OCI-LY1 (cell line): ENCODE measurements around the gene NEK4.

Source experiments
- H2AFZ ChIP-seq: fragments of 200-600 bp; sonication (generic), shearing (Covaris generic); 2 replicates; pipeline ENCODE4 v1.6.0; 2014; ENCODE audit warnings: antibody characterized with exemption, mild to moderate bottlenecking, low read length
- H3F3A ChIP-seq: fragments of 200-600 bp; sonication (generic), shearing (Covaris generic); 2 replicates; pipeline ENCODE4 v1.6.0; 2014; ENCODE audit warnings: mild to moderate bottlenecking, antibody characterized with exemption, low read length, moderate library complexity; ENCODE audit not compliant: insufficient read depth
- H3K27ac ChIP-seq: fragments of 200-600 bp; sonication (generic); 2 replicates; pipeline ENCODE4 v1.5.1; 2014; ENCODE audit warnings: low read length, mixed run types, mild to moderate bottlenecking, low read depth; ENCODE audit not compliant: poor library complexity, severe bottlenecking
- H3K27me3 ChIP-seq: fragments of 200-600 bp; sonication (generic); 2 replicates; pipeline ENCODE4 v1.6.0; 2014; ENCODE audit warnings: antibody characterized with exemption, mild to moderate bottlenecking, low read length, moderate library complexity; ENCODE audit not compliant: insufficient read depth
- H3K36me3 ChIP-seq: fragments of 200-600 bp; sonication (generic); 2 replicates; pipeline ENCODE4 v1.6.1; 2014; ENCODE audit warnings: mild to moderate bottlenecking, antibody characterized with exemption, low read length, moderate library complexity, mixed read lengths; ENCODE audit not compliant: insufficient read depth
- H3K4me1 ChIP-seq: fragments of 200-600 bp; sonication (generic); 2 replicates; pipeline ENCODE4 v1.5.1; 2014; ENCODE audit warnings: mild to moderate bottlenecking, low read length, moderate library complexity; ENCODE audit not compliant: insufficient read depth, severe bottlenecking
- H3K4me2 ChIP-seq: fragments of 200-600 bp; sonication (generic), shearing (Covaris generic); 2 replicates; pipeline ENCODE4 v1.6.1; 2014; ENCODE audit warnings: low read length
- H3K4me3 ChIP-seq: fragments of 200-600 bp; sonication (generic); 2 replicates; pipeline ENCODE4 v1.5.1; 2014; ENCODE audit warnings: low read length, low read depth, mild to moderate bottlenecking, mixed read lengths; ENCODE audit not compliant: poor library complexity, severe bottlenecking
- H3K79me2 ChIP-seq: fragments of 200-600 bp; shearing (Covaris generic); 2 replicates; pipeline ENCODE4 v1.6.1; 2016; ENCODE audit warnings: mixed run types, low read length, mixed read lengths; ENCODE audit not compliant: insufficient read depth
- H3K9ac ChIP-seq: fragments of 200-600 bp; sonication (generic), shearing (Covaris generic); 2 replicates; pipeline ENCODE4 v1.6.1; 2014; ENCODE audit warnings: mild to moderate bottlenecking, low read length, mixed read lengths
- H3K9me2 ChIP-seq: fragments of 200-600 bp; sonication (generic), shearing (Covaris generic); 2 replicates; pipeline ENCODE4 v1.6.1; 2014; ENCODE audit warnings: low read depth, mild to moderate bottlenecking, low read length, mixed read lengths
- H3K9me3 ChIP-seq: fragments of 200-600 bp; shearing (Covaris generic); 2 replicates; pipeline ENCODE4 v1.6.1; 2014; ENCODE audit warnings: low read length, mixed read lengths
- H4K20me1 ChIP-seq: fragments of 200-600 bp; sonication (generic), shearing (Covaris generic); 2 replicates; pipeline ENCODE4 v1.6.0; 2016; ENCODE audit warnings: mild to moderate bottlenecking, low read length; ENCODE audit not compliant: insufficient read depth
- EZH2 ChIP-seq: fragments of 200-600 bp; sonication (generic), shearing (Covaris generic); IDR thresholded peaks from 2 replicates; pipeline ENCODE4 v1.8.0; 2017; ENCODE audit warnings: borderline replicate concordance, mixed run types, mild to moderate bottlenecking, antibody characterized with exemption, low read length, moderate library complexity, mixed read lengths
- TF ChIP-seq, protein P1 (sequence below): fragments of 200-600 bp; sonication (generic), shearing (Covaris generic); IDR thresholded peaks from 2 replicates; pipeline ENCODE4 v1.5.1; 2017; ENCODE audit warnings: mild to moderate bottlenecking, antibody characterized with exemption, low read length, moderate library complexity, mixed read lengths

NEK4 gene

DNA sequence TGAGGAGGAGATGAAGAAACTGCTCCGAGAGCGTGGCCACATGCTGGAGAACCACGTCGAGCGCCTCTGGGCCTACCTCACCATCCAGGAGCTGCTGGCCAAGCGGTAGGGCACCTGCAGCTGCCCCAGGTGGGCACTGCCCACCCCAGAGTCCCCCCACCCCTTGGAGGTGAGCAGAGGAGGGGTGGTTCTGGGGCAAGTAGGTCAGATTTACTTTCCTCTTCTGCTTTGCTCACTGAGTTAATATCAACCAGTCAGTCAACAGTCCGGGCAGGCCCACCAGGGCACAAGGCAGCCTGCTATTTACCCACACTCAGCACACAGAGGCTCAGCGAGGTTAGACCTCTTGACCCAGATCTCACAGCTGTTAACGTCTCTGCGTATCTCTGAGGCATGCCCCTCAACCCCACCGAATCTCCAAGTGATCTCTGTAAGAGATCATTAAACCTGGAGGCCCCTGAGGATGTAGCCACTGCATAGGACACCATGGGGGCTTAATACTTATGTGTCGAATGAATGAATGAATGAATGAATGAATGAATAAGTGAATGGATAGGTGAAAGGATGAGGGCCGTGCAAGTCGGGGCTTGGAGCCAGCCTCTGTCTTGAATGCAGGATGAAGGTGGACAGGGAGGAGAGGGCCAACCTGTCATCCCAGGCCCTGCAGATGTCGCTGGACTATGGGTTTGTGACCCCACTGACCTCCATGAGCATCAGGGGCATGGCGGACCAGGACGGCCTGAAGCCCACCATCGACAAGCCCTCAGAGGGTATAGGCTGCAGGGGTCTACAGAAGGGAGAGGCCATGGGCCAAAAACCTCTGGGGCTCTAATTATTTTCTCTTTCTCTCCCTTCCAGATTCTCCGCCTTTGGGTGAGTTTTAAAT lies 15.8 kb upstream of the NEK4 start:
- Histone ChIP-seq H3K4me2 (no peak overlapping the region), H3K4me3 (no peak overlapping the region), H3K9ac (no peak overlapping the region), H3K36me3 (no peaks in the 10 kb centered on the region), H3K9me2 (no peaks in the 10 kb centered on the region), H2AFZ (no peak overlapping the region), H3K4me1 (no peaks in the 10 kb centered on the region), H3K79me2 (no peaks in the 10 kb centered on the region), H3K9me3 (no peaks in the 10 kb centered on the region), H4K20me1 (no peaks in the 10 kb centered on the region), H3K27ac (no peak overlapping the region), H3K27me3 (no peaks in the 10 kb centered on the region), H3F3A (no peaks in the 10 kb centered on the region)
- TF ChIP-seq, protein P1, sequence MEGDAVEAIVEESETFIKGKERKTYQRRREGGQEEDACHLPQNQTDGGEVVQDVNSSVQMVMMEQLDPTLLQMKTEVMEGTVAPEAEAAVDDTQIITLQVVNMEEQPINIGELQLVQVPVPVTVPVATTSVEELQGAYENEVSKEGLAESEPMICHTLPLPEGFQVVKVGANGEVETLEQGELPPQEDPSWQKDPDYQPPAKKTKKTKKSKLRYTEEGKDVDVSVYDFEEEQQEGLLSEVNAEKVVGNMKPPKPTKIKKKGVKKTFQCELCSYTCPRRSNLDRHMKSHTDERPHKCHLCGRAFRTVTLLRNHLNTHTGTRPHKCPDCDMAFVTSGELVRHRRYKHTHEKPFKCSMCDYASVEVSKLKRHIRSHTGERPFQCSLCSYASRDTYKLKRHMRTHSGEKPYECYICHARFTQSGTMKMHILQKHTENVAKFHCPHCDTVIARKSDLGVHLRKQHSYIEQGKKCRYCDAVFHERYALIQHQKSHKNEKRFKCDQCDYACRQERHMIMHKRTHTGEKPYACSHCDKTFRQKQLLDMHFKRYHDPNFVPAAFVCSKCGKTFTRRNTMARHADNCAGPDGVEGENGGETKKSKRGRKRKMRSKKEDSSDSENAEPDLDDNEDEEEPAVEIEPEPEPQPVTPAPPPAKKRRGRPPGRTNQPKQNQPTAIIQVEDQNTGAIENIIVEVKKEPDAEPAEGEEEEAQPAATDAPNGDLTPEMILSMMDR, result no peak
- TF ChIP-seq EZH2, result no peak

DNA sequence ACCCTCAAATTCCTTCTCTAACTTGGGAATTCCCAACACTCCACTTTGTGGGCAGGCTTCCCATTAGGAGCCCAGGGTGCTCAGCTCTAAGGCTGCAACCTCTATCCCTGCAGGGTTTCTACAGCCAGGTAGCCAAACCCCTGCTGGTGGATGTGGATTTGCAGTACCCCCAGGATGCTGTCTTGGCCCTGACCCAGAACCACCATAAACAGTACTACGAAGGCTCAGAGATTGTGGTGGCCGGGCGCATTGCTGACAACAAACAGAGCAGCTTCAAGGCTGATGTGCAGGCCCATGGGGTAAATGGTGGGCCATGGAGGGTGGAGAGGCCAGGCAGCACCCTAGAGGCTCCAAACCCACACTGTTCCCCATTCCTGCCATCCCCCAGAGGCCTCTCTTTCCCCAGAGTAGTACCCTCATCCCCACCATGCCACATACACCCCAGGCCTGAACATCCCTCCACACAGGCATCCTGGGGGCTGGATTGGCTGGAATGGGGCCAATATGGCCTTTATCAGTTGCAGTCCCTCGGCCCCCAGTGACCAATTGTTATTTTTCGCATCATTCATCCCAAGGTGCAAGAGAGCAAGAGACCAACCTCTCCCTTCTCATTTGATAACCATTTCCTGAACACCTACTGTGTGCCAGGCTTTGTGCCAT lies 14.3 kb upstream of the NEK4 start:
- Histone ChIP-seq H3K36me3 (no peaks in the 10 kb centered on the region), H3F3A (no peaks in the 10 kb centered on the region), H3K9me2 (no peaks in the 10 kb centered on the region), H3K9me3 (no peaks in the 10 kb centered on the region), H3K9ac (no peak overlapping the region), H3K4me1 (no peaks in the 10 kb centered on the region), H3K4me3 (no peak overlapping the region), H3K27me3 (no peaks in the 10 kb centered on the region), H2AFZ (no peak overlapping the region), H3K27ac (no peak overlapping the region), H3K79me2 (no peaks in the 10 kb centered on the region), H4K20me1 (no peaks in the 10 kb centered on the region), H3K4me2 (no peak overlapping the region)
- TF ChIP-seq, protein P1, result no peak
- TF ChIP-seq EZH2, result no peak

DNA sequence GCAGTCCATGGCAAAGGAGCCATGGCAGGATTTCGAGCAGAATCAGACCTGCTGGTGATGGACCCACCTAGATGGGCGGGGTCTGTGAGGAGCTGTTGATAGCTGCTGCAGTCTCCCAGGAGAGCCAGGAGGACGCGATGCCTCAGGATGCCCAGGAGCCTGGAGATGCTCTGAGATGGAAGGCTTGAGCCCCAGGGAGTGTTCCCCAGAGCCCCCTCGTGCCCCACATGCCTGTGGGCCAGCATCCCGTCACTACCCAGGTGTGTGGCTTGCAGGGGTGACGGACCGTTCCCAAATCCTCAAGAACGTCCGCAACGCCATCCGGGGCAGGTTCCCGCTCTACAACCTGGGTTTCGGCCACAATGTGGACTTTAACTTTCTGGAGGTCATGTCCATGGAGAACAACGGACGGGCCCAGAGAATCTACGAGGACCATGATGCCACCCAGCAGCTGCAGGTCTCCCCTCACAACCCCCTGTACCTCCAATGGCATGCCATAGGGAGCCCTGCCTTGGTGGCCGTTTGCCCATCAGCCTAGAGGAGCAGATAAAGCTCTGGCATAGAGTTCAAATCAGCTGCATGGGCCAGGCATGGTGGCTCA lies 13.4 kb upstream of the NEK4 start:
- TF ChIP-seq, protein P1, result no peak
- no peak for TF ChIP-seq EZH2
- no peak overlapping the region for H2AFZ ChIP-seq
- H3K9me2 ChIP-seq, result no peaks in the 10 kb centered on the region
- H3K4me1 ChIP-seq, result peaks cover 8% of the 10 kb centered on the region
- no peaks in the 10 kb centered on the region for H3K27me3 ChIP-seq
- H3K36me3 ChIP-seq, result no peaks in the 10 kb centered on the region
- no peaks in the 10 kb centered on the region for H3F3A ChIP-seq
- no peaks in the 10 kb centered on the region for H4K20me1 ChIP-seq
- H3K79me2 ChIP-seq, result no peaks in the 10 kb centered on the region
- H3K4me2 ChIP-seq, result no peak overlapping the region
- H3K27ac ChIP-seq, result no peak overlapping the region
- no peak overlapping the region for H3K4me3 ChIP-seq
- no peaks in the 10 kb centered on the region for H3K9me3 ChIP-seq
- no peak overlapping the region for H3K9ac ChIP-seq
